ENCODE measurements around the gene TUBA1A.
"Not testable (repeated sequence)": the region's sequence is repeated elsewhere in the genome, so short reads cannot be mapped to it uniquely, and the experiment has no call there.

The TUBA1A gene

DNA sequence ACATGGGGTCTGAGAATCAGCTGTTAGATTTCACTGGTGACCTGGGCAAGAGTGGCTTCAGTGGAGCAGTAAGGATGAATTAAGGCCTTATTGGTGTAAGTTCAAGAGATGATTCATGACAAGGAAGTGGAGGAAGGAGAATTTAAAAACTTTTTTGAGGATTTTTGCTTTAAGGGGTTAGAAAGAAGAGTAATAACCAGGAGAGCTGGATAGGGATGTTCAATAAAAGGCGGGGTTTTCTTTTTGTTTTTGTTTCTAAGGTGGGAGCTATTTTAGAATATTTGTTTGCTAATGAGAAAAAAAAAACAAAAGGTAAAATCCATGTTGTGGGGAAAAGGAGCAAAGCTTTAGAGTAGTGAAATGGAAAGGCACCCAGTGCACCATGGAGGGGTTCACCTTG is 42.5 kb downstream of the TUBA1A start:
- no peak for DNase-seq

GRCh38 chr12:49144384-49144783 is 44.5 kb downstream of the TUBA1A start:
- DNase-seq, result no peak

DNA sequence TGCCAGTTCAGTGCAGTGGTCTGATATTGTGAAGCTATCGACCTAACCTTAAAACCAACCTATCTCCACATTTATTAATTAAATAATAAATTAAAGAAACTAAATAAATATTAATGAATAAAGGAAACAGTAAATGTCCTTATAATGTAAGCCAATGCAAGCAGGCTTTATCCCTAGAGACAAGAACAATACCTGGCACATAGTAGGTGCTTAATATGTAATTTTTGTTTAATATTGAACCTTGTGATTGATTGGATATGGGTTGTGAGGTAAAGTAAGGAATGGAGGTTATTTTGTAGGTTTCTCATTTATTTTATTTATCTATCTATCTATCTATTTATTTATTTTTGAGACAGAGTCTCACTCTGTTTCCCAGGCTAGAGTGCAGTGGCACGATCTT is 49.9 kb downstream of the TUBA1A start:
- DNase-seq, result no peak

GRCh38 chr12:49138587-49138986 is 50.3 kb downstream of the TUBA1A start:
- DNase-seq, result no peak

- DNase-seq, result no peak
Observed at GRCh38 chr12:49137476-49137875, 51.4 kb downstream of the TUBA1A start.

DNA sequence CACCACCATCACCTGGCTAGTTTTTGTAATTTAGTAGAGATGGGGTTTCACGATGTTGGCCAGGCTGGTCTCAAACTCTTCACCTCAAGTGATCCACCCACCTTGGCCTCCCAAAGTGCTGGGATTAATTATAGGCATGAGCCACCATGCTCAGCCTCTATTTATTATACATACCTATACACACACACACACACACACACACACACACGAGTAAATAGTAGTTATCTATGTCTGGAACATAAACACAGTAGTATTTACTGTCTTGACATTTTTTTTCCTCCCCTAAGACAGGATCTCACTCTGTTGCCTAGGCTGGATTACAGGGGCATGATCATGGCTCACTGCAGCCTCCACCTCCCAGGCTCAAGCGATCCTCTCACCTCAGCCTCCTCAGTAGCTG is 51.9 kb downstream of the TUBA1A start:
- not testable (repeated sequence) for DNase-seq

Data from CD4-positive, alpha-beta T cell treated with Interleukin-4 for 1 hour (primary cell).